Thymus (tissue), 11 donors: Measurements from ENCODE around the gene PIK3R1. TPM values are rescaled to one million over a fixed set of nuclear protein-coding genes. Genes with fewer than 3 reads are reported as not detected.
A peak's percentile ranks its signal among the peaks of the same experiment; 100 is the strongest.

Experiments
- DNase-seq, 9 donors: peaks; one replicate each; pipeline ENCODE4 v3.0.0-alpha.2; 2013; ENCODE audit warnings: low spot score in 9 of 9, low read depth in 6 of 9, missing footprints in 1 of 9
- H3K27ac ChIP-seq, 2 donors: one replicate each; pipeline ENCODE4 v1.5.1; 2013; ENCODE audit warnings: control low read depth in 1 of 2, low read depth in 1 of 2, low read length in 1 of 2, mild to moderate bottlenecking in 1 of 2, moderate library complexity in 1 of 2
- H3K27me3 ChIP-seq, 2 donors: one replicate each; pipeline ENCODE4 v1.5.1; 2013; ENCODE audit warnings: low read length in 1 of 2; ENCODE audit not compliant: control insufficient read depth in 2 of 2, insufficient read depth in 1 of 2
- H3K36me3 ChIP-seq, 2 donors: one replicate each; pipeline ENCODE4 v1.5.1; 2013; ENCODE audit warnings: low read length in 1 of 2, mild to moderate bottlenecking in 1 of 2, moderate library complexity in 1 of 2; ENCODE audit not compliant: control insufficient read depth in 2 of 2, insufficient read depth in 2 of 2
- H3K4me1 ChIP-seq, 2 donors: one replicate each; pipeline ENCODE4 v1.5.1; 2013; ENCODE audit warnings: low read length in 2 of 2; ENCODE audit not compliant: control insufficient read depth in 2 of 2, insufficient read depth in 2 of 2
- H3K4me3 ChIP-seq, 2 donors: one replicate each; pipeline ENCODE4 v1.5.1; 2013; ENCODE audit warnings: low read length in 2 of 2, control low read depth in 1 of 2, mild to moderate bottlenecking in 1 of 2
- H3K9me3 ChIP-seq, 2 donors: one replicate each; pipeline ENCODE4 v1.5.1; 2013; ENCODE audit warnings: low read length in 1 of 2, mild to moderate bottlenecking in 1 of 2; ENCODE audit not compliant: control insufficient read depth in 2 of 2, insufficient read depth in 1 of 2
- WGBS: extraction: QIAGEN DNeasy Blood & Tissue Kit; methylation state at CpG from one replicate; pipeline ENCODE4 v1.1.7; 2013; 5-methylcytosine and 5-hydroxymethylcytosine counted together
- polyA plus RNA-seq: library from polyadenylated mRNA; stranded (reverse); fragments of 200-250 nt; gene quantifications from one replicate; pipeline ENCODE4 v1.2.3, GENCODE V29; 2013
- total RNA-seq: library from RNA; stranded (reverse); fragments of 120-200 nt; gene quantifications from one replicate; pipeline ENCODE4 v1.2.4, GENCODE V29; 2013
- donor health status: healthy.

Gene PIK3R1
- total and polyA plus RNA-seq, 2 donors: 33.7 to 61.8 TPM

GRCh38 chr5:68285851-68286611 is 70.5 kb downstream of the PIK3R1 start:
- peaks cover 27 to 49% of the 10 kb centered on the region in 2 donors for H3K4me1 ChIP-seq
- 48% methylated on average over 4 of the region's 4 CpGs for WGBS
- no peak overlapping the region for H3K4me3 ChIP-seq
- DNase-seq: peak in 6 of 9 donors; percentile 53 to 85 (median 69)
- peaks cover 17 to 37% of the 10 kb centered on the region in 2 donors for H3K36me3 ChIP-seq
- H3K9me3 ChIP-seq: no peaks in the 10 kb centered on the region
- H3K27ac ChIP-seq: peak overlapping the region in 1 of 2 donors; percentile 79
- no peaks in the 10 kb centered on the region for H3K27me3 ChIP-seq

- H3K9me3 ChIP-seq: no peaks in the 10 kb centered on the region
- H3K27ac ChIP-seq: peak overlapping the region in 1 of 2 donors; percentile 46
- H3K4me3 ChIP-seq: no peak overlapping the region
- peaks cover 27 to 49% of the 10 kb centered on the region in 2 donors for H3K4me1 ChIP-seq
- WGBS: 77% methylated on average over 1 of the region's 1 CpG
- no peaks in the 10 kb centered on the region for H3K27me3 ChIP-seq
- peaks cover 17 to 35% of the 10 kb centered on the region in 2 donors for H3K36me3 ChIP-seq
- DNase-seq: no peak
Observed at GRCh38 chr5:68286612-68286912, 71.0 kb downstream of the PIK3R1 start.

- H3K27me3 ChIP-seq: no peaks in the 10 kb centered on the region
- H3K36me3 ChIP-seq: peaks cover 10 to 30% of the 10 kb centered on the region in 2 donors
- no peak for DNase-seq
- 60% methylated on average over 8 of the region's 8 CpGs for whole genome bisulfite sequencing
- no peaks in the 10 kb centered on the region for H3K9me3 ChIP-seq
- H3K4me1 ChIP-seq: peaks cover 27 to 40% of the 10 kb centered on the region in 2 donors
- peak overlapping the region; percentile 83 to 92 for H3K27ac ChIP-seq
- peak overlapping the region; percentile 52 to 61 for H3K4me3 ChIP-seq
Observed at GRCh38 chr5:68287631-68287975, 72.0 kb downstream of the PIK3R1 start.

- under 1% methylated on average over 45 of the region's 45 CpGs for WGBS
- Histone ChIP-seq H3K9me3 (no peaks in the 10 kb centered on the region), H3K27ac (peak overlapping the region; percentile 83 to 92), H3K36me3 (peaks cover 4 to 30% of the 10 kb centered on the region in 2 donors), H3K4me1 (peaks cover 27 to 37% of the 10 kb centered on the region in 2 donors), H3K27me3 (no peaks in the 10 kb centered on the region), H3K4me3 (peak overlapping the region; percentile 52 to 61)
- peak in 6 of 9 donors; percentile 43 to 79 (median 58) for DNase-seq
Observed at GRCh38 chr5:68287976-68288706, 72.6 kb downstream of the PIK3R1 start.

GRCh38 chr5:68288707-68289134 is 73.2 kb downstream of the PIK3R1 start:
- WGBS: 10% methylated on average over 10 of the region's 10 CpGs
- peak overlapping the region; percentile 38 to 83 for H3K27ac ChIP-seq
- H3K27me3 ChIP-seq: no peaks in the 10 kb centered on the region
- H3K9me3 ChIP-seq: no peaks in the 10 kb centered on the region
- DNase-seq: peak in 3 of 9 donors; percentile 42 to 73 (median 44)
- peak overlapping the region; percentile 52 to 61 for H3K4me3 ChIP-seq
- peaks cover 4 to 28% of the 10 kb centered on the region in 2 donors for H3K36me3 ChIP-seq
- H3K4me1 ChIP-seq: peaks cover 27 to 34% of the 10 kb centered on the region in 2 donors

GRCh38 chr5:68289498-68289897 is 73.9 kb downstream of the PIK3R1 start:
- H3K36me3 ChIP-seq: peaks cover 0 to 29% of the 10 kb centered on the region in 2 donors
- no peaks in the 10 kb centered on the region for H3K27me3 ChIP-seq
- peak overlapping the region; percentile 52 to 61 for H3K4me3 ChIP-seq
- 90% methylated on average over 4 of the region's 4 CpGs for WGBS
- no peaks in the 10 kb centered on the region for H3K9me3 ChIP-seq
- peaks cover 23 to 29% of the 10 kb centered on the region in 2 donors for H3K4me1 ChIP-seq
- peak in 1 of 9 donors; percentile 25 for DNase-seq
- peak overlapping the region in 1 of 2 donors; percentile 2 for H3K27ac ChIP-seq

GRCh38 chr5:68290260-68290674 is 74.7 kb downstream of the PIK3R1 start:
- Histone ChIP-seq H3K27me3 (no peaks in the 10 kb centered on the region), H3K9me3 (no peaks in the 10 kb centered on the region), H3K27ac (peak overlapping the region in 1 of 2 donors; percentile 19), H3K4me3 (peak overlapping the region; percentile 2 to 30), H3K4me1 (peaks cover 21 to 26% of the 10 kb centered on the region in 2 donors), H3K36me3 (peaks cover 4 to 31% of the 10 kb centered on the region in 2 donors)
- WGBS: 96% methylated on average over 4 of the region's 4 CpGs
- DNase-seq: no peak

GRCh38 chr5:68290847-68291246 is 75.3 kb downstream of the PIK3R1 start:
- 94% methylated on average over 3 of the region's 3 CpGs for WGBS
- Histone ChIP-seq H3K4me3 (peak overlapping the region; percentile 16 to 30), H3K27ac (peak overlapping the region in 1 of 2 donors; percentile 19), H3K36me3 (peaks cover 7 to 37% of the 10 kb centered on the region in 2 donors), H3K27me3 (no peaks in the 10 kb centered on the region), H3K4me1 (peaks cover 20 to 25% of the 10 kb centered on the region in 2 donors), H3K9me3 (no peaks in the 10 kb centered on the region)
- DNase-seq: no peak

- Histone ChIP-seq H3K4me3 (no peak overlapping the region), H3K27me3 (no peaks in the 10 kb centered on the region), H3K9me3 (no peaks in the 10 kb centered on the region), H3K36me3 (peaks cover 17 to 52% of the 10 kb centered on the region in 2 donors), H3K4me1 (peaks cover 16 to 18% of the 10 kb centered on the region in 2 donors), H3K27ac (no peak overlapping the region)
- no peak for DNase-seq
- 89% methylated on average over 3 of the region's 3 CpGs for WGBS
Observed at GRCh38 chr5:68292316-68292715, 76.8 kb downstream of the PIK3R1 start.
